Mammary epithelial cell (primary cell): Measurements from ENCODE around the gene IGF2.

Experiments
- EZH2 ChIP-seq: IDR thresholded peaks from 2 replicates; pipeline ENCODE4 v1.6.1; 2012; ENCODE audit warnings: low read length, inconsistent platforms, borderline replicate concordance
- TF ChIP-seq, protein P1 (sequence below), 2 donors: IDR thresholded peaks in 1 of 2; conservative IDR thresholded peaks in 1 of 2; 2 replicates each; pipeline ENCODE4 v1.5.1; 2011 to 2012; ENCODE audit warnings: inconsistent platforms in 2 of 2, low read length in 2 of 2, mild to moderate bottlenecking in 2 of 2, control low read depth in 1 of 2, low read depth in 1 of 2; ENCODE audit not compliant: insufficient read depth in 1 of 2; ENCODE audit errors: extremely low read depth in 1 of 2

- TF ChIP-seq EZH2, result no peak
- TF ChIP-seq, protein P1, sequence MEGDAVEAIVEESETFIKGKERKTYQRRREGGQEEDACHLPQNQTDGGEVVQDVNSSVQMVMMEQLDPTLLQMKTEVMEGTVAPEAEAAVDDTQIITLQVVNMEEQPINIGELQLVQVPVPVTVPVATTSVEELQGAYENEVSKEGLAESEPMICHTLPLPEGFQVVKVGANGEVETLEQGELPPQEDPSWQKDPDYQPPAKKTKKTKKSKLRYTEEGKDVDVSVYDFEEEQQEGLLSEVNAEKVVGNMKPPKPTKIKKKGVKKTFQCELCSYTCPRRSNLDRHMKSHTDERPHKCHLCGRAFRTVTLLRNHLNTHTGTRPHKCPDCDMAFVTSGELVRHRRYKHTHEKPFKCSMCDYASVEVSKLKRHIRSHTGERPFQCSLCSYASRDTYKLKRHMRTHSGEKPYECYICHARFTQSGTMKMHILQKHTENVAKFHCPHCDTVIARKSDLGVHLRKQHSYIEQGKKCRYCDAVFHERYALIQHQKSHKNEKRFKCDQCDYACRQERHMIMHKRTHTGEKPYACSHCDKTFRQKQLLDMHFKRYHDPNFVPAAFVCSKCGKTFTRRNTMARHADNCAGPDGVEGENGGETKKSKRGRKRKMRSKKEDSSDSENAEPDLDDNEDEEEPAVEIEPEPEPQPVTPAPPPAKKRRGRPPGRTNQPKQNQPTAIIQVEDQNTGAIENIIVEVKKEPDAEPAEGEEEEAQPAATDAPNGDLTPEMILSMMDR (conservative IDR thresholded peaks at IDR 0.05 in 1 of 2, IDR thresholded peaks at IDR 0.05 in 1 of 2; ENCODE audit: extremely low read depth in 1 of 2, insufficient read depth in 1 of 2, low read depth in 1 of 2, low read length in 2 of 2), result no peak
These were observed 46.2 kb downstream of the IGF2 start for GRCh38 chr11:2092956-2093412.
